Measurements from ENCODE around the gene ZCCHC10.
"Not testable (repeated sequence)": the region's sequence is repeated elsewhere in the genome, so short reads cannot be mapped to it uniquely, and the experiment has no call there.

The ZCCHC10 gene

GRCh38 chr5:132979367-132979940, 46.9 kb downstream of the ZCCHC10 start:
- DNase-seq (ENCODE audit: low read depth in 2 of 2): no peak

- no peak for DNase-seq (ENCODE audit: low read depth in 2 of 2)
These were observed 49.5 kb downstream of the ZCCHC10 start for GRCh38 chr5:132976852-132977251.

- DNase-seq (ENCODE audit: low read depth in 2 of 2): not testable (repeated sequence)
These were observed 53.9 kb downstream of the ZCCHC10 start for GRCh38 chr5:132972436-132972828.

GRCh38 chr5:132971483-132972435, 54.6 kb downstream of the ZCCHC10 start:
- peak in 1 of 2 experiments; percentile 40 for DNase-seq (ENCODE audit: low read depth in 2 of 2)

- no peak for DNase-seq (ENCODE audit: low read depth in 2 of 2)
These were observed 61.2 kb downstream of the ZCCHC10 start for GRCh38 chr5:132965120-132965519.

- DNase-seq (ENCODE audit: low read depth in 2 of 2): peak; percentile 88
These were observed 62.9 kb downstream of the ZCCHC10 start, which contains the start of gene AFF4 for GRCh38 chr5:132963171-132964104. TSS of gene AFF4 (minus strand) at chr5:132963634. CDS start at chr5:132937189, 26,445 bp downstream.

GRCh38 chr5:132962429-132963021, 63.8 kb downstream of the ZCCHC10 start:
- peak in 1 of 2 experiments; percentile 36 for DNase-seq (ENCODE audit: low read depth in 2 of 2)

- DNase-seq (ENCODE audit: low read depth in 2 of 2): no peak
These were observed 64.5 kb downstream of the ZCCHC10 start for GRCh38 chr5:132961887-132962286.

- not testable (repeated sequence) for DNase-seq (ENCODE audit: low read depth in 2 of 2)
These were observed 65.1 kb downstream of the ZCCHC10 start for GRCh38 chr5:132961123-132961815.

- DNase-seq (ENCODE audit: low read depth in 2 of 2): not testable (repeated sequence)
These were observed 70.1 kb downstream of the ZCCHC10 start for GRCh38 chr5:132956166-132956799.

- DNase-seq (ENCODE audit: low read depth in 2 of 2): no peak
These were observed 72.6 kb downstream of the ZCCHC10 start for GRCh38 chr5:132953710-132954109.

GRCh38 chr5:132952829-132953228, 73.5 kb downstream of the ZCCHC10 start:
- no peak for DNase-seq (ENCODE audit: low read depth in 2 of 2)

- DNase-seq (ENCODE audit: low read depth in 2 of 2): no peak
These were observed 74.5 kb downstream of the ZCCHC10 start for GRCh38 chr5:132951897-132952296.

GRCh38 chr5:132949136-132949535, 77.2 kb downstream of the ZCCHC10 start:
- DNase-seq (ENCODE audit: low read depth in 2 of 2): no peak

- peak; percentile 56 to 57 for DNase-seq (ENCODE audit: low read depth in 2 of 2)
These were observed 78.7 kb downstream of the ZCCHC10 start for GRCh38 chr5:132947671-132948070.

Measured in fibroblast of skin of left quadriceps (primary cell).